Activated T-cell treated with anti-CD3 and anti-CD28 coated beads, Interleukin-2, amount 50 U/mL, for 1 hour (primary cell): ENCODE data around the gene HEATR5B.
A peak's percentile ranks its signal among the peaks of the same experiment; 100 is the strongest.
"Not testable (repeated sequence)": the region's sequence is repeated elsewhere in the genome, so short reads cannot be mapped to it uniquely, and the experiment has no call there.

Experiments
- DNase-seq: peaks from one replicate; pipeline ENCODE4 v3.0.0-alpha.2; 2020

Gene HEATR5B

DNA sequence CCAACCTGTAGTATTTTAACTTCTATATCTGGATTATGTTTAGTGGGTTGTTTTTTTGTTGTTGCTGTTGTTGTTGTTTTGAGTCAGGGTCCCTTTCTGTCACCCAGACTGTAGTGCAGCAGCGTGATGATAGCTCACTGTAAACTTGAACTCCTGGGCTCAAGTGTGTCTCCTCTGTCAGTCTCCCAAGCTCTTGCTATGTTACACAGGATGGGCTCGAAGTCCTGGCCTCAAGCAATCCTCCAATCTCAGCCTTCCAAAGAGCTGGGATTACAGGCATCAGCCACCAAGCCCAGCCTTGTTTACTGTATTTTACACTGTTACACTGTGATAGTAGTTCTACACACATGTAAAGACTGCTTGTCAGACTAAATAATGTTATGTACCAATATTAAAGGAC, 108.1 kb downstream of the HEATR5B start:
- no peak for DNase-seq

DNA sequence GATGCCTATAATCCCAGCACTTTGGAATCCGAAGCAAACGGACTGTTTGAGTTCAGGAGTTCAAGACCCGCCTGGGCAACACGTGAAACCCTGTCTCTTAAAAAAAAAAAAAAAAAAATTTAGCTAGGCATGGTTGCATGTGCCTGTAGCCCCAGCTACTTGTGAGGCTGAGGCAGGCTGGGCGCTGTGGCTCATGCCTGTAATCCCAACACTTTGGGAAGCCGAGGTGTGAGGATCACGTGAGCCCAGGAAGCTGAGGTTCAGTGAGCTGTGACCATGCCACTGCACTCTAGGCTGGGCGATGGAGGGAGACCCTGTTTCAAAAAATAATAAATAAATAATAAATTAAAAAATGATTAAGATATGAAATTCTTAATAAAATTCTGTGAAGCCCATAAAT, 108.9 kb downstream of the HEATR5B start:
- DNase-seq: no peak

GRCh38 chr2:36973320-36973719, 110.9 kb downstream of the HEATR5B start:
- DNase-seq: no peak

DNA sequence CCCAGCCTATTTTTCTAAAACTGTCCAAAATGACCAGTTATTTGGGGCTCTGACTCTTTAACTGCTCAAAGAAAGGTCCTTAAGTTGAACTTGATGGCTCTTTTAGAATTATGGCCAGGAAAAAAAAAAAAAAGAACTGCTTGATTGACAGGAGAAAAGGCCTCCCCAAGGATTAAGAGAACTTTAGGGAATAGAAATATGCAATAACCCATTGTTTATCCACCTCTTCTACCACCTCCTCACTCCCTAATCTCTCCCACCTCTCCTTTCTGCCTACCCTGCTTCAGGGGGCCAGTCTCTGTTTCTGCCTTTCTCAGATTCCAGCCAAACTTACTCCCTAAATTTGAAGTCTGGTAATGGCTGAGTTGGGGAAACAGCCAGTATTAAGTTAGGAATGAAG, 112.2 kb downstream of the HEATR5B start:
- no peak for DNase-seq

DNA sequence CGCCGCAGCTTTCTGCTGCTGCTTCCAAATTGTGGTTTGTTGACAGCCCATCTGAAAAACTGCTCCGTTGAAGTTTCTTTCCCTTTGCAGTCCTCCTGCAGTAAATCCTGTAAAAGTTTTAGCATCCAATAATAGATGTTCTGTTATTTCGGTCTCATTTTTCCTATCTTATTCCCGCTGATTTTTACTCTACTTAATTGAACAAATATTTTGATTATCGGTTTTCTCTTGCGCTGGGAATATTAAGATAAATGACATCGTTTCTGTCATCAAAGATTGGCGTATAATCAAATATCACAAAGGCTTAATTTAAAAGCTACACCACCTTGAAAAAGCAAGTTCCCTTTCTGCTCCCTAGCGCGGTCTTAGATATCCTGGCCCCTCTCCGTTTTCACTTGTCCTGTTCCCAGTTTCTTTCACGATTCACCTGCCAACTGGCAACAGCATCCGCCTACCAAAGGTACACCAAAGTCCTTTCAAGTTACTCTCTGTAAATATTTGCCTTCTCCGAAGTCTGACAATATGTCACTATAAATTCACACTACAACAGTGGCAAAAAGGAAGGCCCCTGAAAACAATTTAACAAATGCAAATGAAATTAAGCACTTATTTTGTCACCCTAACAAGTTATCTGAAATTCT, 116.8 kb downstream of the HEATR5B start:
- DNase-seq: no peak

GRCh38 chr2:36966370-36967235, 117.6 kb downstream of the HEATR5B start, which contains the start of gene STRN:
Gene STRN, minus strand, starts transcription at chr2:36966536. Its CDS starts 73 bp downstream, at chr2:36966463.
- DNase-seq: peak; percentile 99

DNA sequence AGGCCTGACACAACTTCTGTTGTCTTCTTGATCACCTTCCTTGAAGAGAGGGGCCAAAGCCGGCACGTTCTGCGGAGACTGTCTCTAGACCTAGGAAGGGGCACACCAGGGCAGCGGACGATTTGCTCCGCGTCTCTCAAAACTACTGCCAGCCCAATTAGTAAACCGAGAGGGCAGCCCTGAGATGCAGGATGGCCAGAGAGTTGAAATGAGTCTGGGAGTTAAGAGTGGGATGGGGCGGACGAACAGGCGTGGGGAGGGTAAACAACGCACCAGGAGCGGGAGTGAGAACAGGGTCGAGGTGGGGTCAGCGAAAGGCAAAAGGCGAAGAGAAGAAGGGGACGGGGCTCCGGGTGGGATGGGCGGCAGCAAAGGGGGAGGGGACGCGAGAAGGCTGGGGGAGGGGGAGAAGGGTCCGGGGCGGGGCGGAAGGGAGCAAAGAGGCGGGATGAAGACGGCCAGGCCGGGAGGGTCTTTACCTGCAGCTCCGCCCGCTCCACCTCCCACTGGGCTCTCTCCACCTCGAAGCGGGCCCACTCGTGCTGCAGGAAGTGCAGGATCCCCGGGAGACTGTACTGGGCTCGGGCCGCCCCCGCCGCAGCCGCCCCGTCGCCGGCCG, 118.3 kb downstream of the HEATR5B start:
- DNase-seq: peak; percentile 40

DNA sequence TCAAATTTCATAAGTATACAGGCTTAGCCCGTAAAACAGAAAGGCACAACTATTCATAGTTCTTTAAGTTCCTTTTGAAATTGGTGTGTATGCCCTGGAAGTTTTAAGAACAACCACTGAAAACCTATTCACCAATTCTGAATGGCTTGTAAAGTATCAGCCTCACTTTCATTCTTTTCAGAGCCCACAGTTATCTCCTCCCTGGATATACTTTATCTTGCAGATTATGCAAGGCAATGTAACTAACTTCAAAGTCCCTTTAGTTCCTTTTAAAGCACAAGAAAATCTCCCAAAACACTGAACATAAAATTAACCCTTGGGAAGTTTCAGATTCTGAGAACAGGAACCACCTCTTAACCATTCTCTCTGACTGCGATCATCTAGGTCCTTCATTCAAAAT, 119.0 kb downstream of the HEATR5B start:
- DNase-seq: no peak

DNA sequence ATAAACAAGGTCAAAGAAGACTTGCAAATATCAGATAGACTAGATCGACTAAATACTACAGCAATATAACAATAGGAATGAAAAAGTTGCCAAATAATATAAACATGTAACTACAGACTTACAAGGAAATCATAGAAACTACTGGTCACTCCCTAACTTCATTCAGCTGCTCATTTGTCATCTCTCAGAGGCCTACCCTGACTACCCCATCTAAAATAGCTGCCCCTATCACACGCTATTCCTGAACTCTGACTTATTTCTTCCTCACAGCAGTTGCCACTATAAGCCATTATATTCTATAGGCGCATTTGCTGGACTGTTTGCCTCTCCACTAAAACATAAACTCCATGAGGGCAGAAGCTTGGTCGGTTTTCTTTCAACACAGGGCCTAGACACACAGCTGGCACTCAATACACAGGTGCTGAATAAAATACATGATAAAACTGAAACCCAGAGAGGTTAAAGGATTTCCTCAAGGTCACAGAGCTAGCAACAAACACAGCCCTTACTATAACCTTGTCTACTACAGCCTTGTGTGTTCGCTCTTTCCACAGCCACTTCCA, 119.6 kb downstream of the HEATR5B start:
- DNase-seq: no peak

DNA sequence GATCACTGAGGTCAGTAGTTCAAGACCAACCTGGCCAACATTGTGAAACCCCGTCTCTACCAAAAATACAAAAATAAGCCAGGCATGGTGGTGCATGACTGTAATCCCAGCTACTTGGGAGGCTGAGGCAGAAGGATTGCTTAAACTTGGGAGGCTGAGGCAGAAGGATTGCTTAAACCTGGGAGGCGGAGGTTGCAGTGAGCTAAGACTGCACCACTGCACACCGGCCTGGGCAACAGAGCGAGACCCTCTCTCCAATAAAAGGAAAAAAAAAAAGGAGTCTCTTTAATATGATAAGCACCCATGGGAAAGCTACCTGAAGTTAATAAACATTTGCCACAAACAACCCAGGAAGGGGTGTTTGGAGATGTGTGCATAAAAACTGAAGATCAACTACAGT, 120.4 kb downstream of the HEATR5B start:
- DNase-seq: no peak

- no peak for DNase-seq
These were observed 121.1 kb downstream of the HEATR5B start for GRCh38 chr2:36963106-36963505.

GRCh38 chr2:36960773-36961172, 123.4 kb downstream of the HEATR5B start:
- DNase-seq: no peak

DNA sequence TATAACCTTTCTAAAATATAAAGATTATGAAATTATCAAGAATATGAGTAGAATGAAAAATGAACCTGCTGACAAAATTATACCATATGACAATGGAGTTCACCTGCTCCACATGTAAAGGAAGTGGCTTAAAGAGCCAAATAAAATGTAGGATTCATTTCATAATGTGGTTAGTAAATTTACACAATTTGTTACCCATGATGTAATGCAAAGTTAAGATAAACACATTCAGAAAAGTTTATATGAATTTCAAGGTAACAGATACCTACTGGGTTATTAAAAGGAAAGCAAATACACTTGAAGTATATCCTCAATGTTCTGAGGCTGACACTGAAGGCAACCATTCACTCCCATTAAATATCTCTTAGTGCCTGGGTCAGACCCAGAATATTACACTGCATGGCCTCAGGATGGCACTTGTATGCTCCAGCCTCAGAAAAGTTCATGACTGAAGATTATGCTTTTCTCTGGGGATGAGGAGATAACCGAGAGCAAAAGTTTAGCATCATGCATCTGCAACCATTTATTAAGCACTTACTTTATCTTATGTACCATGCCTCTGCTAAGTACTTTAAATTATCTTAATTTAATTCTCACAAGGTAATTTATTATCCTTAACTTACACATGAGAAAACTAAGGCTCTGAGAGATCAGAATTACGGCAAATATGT, 124.0 kb downstream of the HEATR5B start:
- no peak for DNase-seq

GRCh38 chr2:36954977-36955607, 129.1 kb downstream of the HEATR5B start:
- DNase-seq: no peak

GRCh38 chr2:36952748-36953197, 131.4 kb downstream of the HEATR5B start:
- DNase-seq: no peak

DNA sequence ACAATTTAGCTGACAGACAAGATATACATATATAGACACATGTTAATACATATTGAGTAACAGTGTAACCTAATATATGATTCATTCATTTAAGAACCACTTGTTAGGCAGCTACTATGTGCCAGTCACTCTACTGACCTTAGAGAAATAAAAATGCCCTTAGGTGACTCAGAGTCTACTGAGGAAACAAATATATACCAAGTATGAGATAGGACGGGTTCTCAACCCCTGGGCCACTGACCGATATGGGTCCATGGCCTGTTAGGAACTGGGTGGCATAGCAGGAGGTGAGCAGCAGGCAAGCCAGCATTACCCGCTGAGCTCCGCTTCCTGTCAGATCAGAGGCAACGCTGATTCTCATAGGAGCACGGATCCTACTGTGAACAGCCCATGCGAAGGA, 132.6 kb downstream of the HEATR5B start:
- no peak for DNase-seq

- no peak for DNase-seq
These were observed 133.1 kb downstream of the HEATR5B start for GRCh38 chr2:36951027-36951518.

GRCh38 chr2:36949845-36950244, 134.3 kb downstream of the HEATR5B start:
- no peak for DNase-seq

DNA sequence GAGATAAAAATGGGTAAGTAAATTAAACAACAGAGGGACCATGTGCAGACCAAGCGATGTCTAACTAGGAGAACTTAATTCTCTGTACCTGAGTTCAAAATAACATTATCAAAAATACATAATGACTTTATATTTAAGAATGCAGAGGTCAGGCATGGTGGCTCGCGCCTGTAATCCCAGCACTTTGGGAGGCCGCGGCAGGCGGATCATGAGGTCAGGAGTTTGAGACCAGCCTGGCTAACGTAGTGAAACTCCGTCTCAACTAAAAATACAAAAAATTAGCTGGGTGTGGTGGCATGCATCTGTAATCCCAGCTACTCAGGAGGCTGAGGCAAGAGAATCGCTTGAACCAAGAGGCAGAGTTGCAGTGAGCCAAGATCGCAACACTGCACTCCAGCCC, 138.9 kb downstream of the HEATR5B start:
- DNase-seq: not testable (repeated sequence)

GRCh38 chr2:36941867-36942266, 142.3 kb downstream of the HEATR5B start:
- DNase-seq: no peak

DNA sequence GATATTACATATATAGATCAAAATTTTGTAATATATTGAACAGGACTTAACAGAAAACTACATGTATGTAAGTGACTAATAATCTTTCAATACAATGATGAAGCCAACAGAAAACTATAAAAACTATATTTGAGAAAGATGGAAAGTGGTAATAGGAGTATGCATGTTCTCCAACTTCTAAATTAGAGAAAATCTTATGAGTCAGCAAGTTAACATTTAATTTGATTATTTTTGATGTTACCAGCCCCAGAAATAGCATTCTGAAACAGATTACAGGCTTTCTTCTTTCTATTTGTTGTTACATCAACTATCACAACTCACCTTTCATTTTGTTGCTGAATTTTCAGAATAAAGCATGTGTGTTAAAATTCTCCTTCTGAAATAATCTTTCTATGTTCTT, 147.6 kb downstream of the HEATR5B start:
- not testable (repeated sequence) for DNase-seq

DNA sequence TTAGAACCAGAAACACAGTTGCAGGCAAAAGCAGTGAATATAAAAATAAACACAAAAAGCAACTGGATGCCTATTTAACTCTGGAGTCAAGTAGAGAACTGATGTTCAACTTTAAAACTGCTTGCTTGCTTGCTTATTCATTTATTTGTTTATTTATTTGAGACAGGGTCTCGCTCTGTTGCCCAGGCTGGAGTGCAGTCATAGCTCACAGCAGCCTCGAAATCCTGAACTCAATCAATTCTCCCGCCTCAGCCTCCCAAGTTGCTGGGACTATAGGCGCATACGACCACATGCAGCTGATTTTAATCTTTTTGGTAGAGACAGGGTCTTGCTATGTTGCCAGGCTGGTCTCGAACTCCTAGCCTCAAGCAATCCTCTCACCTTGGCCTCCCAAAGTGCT, 152.5 kb downstream of the HEATR5B start:
- DNase-seq: not testable (repeated sequence)
